Epidermal melanocyte (primary cell): ENCODE measurements around the gene TMEM63C.

Source experiments
- DNase-seq: peaks from one replicate; pipeline ENCODE4 v3.0.0; 2011; ENCODE audit warnings: low spot score; ENCODE audit not compliant: insufficient read length

TMEM63C gene

DNA sequence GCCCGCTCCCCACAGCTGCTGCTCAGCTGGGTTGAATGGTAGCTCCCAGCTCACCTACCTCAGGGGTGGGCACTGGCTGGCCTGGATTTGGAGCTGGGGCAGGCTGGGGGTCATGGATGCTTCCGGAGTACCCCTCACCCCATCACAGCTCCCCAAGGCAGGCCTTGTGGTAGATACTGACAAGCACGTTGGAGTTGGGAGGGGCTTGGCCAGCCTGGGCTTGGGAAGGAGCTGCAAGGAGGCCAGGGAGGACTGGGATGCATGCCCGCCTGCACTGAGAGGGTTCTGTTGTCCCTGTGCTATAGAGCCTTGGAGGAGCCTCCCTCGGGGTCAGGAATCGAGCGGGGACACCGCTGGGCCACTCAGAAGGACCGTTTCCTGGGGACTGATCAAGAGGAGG, 14.2 kb downstream of the TMEM63C start:
- DNase-seq: no peak

DNA sequence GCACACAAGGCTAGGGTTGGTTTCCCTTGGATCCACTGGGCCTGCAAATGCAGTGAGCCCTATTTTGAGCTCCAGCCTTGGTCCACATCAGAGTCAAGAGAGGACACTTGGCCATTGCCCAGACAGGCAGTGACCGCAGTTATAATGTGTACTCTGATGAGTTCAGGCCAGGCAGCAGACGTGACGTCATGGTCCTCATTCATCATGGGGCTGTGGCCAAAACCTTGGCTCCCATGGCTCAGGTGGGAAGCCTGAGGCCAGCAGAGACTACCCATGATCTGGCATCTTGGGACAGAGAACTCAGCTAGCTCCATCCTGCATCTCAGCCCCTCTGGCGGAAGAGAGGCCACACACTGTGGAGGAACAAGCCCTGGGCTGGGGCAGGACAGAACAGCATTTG, 16.4 kb downstream of the TMEM63C start:
- no peak for DNase-seq

DNA sequence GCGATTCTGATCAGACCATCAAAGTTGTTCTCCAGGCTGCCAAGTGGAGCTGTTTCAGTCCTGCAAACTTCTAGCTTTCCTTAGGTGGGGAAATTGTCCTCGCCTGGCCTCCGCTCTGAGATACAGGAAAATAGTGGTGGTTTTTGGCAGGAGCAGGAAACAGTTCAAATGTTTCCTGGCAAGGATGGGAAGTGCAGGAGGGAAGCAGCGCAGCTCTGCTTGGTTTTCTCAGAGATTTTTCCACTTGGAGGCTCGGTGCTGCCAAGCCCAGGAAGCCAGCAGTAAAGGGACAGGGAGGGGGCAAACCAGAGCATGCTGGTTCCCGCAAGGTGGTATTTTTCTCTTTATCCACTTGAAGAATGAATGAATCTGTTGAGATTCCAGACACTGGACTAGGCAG, 17.0 kb downstream of the TMEM63C start:
- no peak for DNase-seq

DNA sequence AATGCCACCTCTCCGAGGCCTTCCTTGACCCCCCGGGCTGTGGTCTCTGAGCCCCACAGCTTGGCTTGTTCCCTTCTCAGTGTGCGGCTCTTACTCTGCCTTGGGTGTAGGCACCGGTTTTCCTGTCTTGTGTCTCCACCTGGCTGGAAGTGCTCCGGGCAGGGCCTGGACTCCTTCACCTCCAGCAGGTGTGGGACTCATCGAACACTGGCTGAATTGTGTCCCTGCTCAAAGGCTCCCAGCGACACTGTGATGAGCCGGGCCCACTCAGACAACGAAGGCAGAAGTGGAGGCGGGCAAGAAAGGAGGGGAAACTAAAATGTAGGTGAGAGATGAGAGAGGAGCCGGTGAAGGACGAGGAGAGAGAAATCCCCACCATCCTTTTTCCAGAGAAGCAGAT, 18.0 kb downstream of the TMEM63C start:
- DNase-seq: no peak

DNA sequence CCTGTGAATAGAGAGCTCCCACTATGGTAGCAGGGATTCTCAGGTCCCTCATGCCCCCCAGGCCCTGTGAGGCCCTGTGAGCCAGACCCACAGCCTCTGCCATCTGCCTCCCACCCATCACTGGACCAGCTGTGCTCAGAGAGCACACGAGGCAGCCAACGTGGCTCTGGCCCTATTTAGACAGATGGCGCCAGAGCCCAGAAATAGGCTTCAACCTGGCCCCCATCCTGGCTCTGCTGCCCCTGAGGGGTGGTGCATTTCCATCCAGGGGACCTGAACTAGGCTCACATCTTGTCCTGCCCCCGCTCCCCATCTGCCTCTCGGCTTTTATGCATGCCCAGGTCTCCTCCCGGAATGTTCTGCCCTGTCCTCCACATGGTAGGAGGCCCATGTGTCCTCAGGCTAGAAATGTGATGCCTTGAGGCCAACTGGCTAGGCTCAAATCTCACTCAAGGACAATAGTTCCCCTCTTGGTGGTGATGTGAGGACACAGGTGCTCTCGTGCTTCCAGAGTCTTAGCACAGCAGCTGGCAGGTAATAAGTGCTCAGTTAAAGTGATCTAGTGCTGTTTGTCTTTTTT, 18.9 kb downstream of the TMEM63C start:
- DNase-seq: no peak

DNA sequence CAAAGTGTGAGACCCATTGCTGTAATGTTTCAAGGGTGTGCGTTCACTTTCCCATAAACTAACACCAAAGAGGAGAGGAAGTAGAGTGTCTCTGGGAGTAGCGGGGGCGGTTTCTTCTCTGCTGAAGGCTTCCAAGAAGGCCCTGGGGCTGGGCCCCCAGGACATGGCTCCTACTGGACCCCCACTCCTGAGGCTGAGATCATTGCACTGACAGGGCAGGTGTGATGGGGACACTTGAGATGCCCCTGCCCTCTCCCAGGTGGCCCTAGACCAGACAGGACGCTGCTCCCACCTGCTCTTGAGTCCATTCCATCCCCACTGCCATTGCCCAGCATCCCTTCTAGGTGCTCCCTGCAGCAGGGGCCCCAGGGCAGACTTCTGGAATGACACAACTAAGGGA, 20.1 kb downstream of the TMEM63C start:
- no peak for DNase-seq

DNA sequence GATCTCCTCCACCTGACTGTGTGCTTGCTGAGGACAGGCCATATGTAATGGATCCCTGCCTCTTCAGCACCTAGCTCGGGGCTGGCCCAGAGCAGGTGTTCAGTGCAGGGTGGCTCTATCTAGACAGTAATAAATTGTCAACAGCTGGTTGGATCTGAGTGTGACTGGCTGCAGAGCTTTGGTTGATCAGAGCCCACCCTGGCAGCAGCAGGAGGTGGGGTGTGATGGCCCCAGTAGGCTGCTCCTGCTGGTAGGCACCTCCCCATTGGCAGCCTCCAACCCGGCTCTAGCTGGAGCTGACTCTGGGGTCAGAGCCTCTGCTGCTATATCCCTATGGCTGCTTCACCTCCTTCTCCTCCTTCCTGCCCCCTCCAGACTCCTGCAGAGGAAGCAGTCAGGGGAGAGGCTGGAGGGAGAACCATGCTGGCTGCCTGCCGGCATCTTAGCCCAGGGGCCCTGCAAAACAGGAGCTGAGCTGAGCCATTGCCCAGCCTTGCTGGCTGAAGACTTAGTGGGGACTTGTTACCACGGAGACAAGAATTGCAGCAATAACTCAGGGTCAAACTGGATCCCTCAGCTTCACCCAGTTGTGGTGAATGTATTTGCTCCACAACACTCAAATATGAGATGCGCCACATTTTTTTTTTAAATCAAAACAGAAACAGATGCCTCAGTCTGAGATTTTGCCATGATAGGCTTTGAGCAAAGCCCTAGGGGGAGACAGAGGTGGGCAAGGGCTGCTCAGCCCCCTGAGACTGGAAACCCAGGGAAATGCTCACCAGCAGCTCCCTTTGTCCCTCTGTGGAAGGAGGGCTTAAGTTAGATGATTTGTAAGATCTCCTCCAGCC, 22.2 kb downstream of the TMEM63C start:
- no peak for DNase-seq

DNA sequence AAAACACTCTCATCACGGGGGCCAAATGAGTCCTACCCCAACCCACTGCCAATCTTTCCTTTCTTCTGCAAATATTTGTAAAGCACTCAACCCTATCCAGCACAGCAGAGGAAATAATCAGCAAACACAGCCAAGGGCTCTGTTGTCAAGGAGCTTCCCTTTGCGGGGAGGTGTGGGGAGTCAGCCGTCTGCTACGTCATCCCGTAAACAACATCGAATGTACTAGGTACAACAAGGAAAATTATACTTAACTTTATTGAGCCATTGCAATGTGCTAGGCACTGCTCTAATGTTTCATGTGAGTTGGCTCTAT, 22.8 kb downstream of the TMEM63C start:
- DNase-seq: no peak

DNA sequence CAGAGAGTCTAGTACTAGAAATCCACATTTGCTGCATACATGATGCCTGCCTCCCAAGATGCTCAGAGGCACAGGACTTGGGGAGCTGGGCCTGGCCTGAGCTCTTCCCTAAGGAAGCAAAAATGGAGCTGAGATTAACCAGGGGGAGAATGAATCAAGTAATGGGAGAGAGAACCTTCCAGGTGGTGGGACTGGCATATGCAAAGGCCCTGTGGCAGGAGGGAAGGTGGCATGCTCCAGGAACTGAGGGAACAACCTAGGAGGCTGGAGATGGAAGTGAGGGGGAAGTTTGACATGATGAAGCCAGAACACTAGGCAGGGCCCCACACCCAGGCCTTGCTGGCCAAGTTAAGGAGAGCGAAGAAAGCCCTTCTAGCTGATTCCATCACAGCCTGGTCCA, 23.3 kb downstream of the TMEM63C start:
- no peak for DNase-seq

DNA sequence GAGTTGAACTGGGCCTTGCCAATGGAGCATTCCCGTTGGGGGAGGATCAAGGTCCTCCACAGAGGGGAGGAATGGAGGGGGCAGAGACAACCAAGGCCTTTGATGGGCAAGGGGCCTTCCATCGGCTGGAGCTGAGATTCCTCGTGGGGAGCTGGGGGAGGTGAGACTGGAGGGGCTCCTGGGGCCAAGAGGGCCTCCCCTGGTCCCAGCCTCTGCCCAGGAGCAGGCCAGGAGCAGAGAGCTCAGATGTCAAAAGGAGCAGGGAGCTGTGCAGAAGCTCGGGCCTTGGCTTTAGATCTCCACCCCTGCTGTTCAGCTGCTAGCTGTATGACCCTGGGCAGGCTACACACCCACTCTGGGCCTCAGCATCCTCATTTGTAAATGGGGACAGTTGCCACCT, 24.0 kb downstream of the TMEM63C start:
- no peak for DNase-seq

DNA sequence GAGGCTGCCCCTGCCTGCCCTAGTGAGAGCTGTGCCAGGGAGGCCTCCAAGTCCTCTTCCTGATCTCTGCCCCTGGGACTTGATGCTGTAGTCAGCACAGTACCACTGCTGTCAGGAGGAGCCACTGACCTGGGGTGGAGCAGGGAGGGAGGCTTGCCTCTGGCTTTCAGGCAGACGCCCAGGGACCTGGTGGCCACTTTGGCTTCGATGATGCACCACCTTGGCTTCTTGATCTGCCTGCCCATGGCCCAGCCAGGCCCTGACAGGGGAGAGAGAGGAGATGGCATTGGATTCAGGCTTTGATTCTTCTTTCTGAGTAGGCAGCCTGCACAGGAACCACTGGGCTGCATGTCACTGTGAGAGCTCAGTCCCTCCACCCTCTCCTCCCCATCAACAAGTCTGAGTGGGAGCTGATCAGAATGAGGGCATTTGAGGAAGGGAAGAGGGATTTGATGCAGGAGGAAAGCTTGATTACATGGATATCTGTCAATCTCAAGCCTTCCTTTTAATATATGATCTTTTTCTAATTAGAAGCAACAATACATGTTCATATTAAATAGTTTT, 24.7 kb downstream of the TMEM63C start:
- DNase-seq: no peak

DNA sequence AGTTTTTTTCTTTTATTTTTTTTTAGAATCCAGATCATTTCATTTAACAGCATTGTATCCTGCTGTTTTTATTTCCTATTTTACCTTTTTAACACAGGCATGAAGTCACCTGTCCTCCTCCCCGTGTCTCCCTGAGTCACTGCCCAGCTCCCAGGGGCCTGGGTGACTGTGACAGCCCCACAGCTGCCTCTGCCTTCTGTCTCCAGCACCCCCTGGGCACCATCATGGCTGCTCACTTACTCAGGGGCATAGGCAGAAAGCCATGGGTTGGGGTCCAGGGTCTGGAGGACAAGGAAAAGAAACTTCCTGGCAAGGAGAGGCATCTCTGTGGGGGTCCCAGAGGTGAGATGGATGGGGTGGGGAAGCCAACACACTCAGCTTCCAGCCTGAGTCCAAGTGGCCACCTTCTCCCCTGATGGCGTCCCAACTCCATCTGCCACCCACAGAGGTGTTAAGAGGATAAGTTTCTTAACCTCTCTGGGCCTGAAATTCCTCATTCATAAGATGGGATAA, 25.3 kb downstream of the TMEM63C start:
- no peak for DNase-seq

DNA sequence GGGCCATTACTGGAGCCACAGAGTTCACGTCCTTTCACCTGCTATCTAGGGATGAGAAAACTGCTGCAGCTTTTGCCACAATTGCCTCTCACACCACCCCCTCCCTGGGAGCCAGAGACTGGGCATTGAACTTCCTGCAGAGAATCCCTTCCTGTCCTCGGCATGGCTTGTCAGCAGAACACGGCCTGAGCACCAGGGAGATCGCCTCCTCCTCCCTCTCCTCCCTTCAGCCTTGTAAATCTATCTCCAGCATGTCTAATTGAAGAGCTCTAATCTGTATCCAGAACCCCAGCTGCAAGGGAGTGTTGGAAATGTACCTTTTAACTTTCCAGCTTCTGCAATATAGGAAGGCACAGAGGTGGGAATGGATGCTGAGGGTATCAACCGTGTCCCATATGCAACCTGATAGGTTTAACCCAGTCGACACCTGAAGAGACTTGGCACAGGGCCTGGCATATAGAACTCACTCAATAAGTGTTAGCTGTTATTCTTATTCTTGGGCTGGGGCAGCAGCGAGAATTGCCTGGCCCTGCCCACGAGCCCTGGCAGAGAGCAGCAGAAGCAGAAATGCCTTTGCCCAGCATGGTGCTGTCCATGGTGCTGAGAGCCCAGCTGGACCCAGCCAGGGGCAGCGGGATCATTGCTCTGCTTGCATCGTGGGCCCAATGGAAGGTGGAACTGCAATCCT, 26.8 kb downstream of the TMEM63C start:
- peak; percentile 81 for DNase-seq

DNA sequence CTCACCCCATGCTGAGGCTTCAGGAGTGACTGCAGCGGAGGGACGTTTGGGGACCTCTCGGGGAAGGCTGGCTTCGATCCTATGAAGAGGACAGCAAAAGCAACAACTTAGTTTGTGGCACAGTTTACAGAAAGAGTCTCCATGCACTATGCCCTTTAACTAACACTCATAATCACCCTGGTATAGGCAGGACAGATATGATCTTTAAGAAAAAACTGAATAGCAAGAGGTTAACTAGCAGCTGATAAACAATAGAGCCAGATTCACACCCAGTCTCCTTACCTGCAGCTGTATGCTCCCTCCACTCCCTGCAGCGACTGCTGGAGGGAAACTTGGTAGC, 27.4 kb downstream of the TMEM63C start:
- no peak for DNase-seq

DNA sequence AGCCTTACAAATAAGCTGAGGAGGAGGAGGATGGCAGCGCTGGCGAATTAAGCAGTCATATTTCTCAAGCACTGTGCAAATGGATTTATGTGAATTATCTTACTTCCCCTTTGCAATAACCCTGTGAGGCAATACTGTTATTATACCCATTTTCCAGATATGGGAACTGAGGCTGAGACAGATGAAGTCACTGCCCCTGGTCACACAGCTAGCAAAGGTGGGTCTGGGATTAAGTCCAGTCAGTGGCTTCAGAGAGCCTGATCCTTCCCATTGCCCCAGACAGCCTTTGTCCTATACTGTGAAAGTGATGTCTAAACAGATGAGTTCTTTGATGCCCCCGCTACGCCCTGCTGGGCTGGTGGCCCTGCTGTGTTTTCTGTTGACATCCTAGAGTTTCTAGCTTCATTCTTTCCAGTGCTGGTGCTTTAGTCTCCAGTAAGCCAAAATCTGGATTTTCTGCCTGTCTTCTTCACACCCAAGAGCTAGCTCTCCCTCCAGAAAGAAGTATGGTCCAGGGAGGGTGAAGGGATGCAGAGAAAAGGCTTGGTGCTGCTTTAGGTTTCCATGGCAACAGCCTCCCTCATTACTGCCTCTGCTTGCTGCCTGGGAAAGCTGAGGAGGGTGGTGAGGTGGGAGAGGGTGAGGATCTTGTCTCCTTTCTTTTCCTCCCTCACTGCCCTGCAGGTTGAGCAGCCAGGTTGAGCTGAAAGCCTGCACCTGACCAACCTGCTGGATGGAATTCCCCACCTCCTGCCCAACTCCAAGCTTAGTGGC, 30.7 kb downstream of the TMEM63C start:
- DNase-seq: no peak

DNA sequence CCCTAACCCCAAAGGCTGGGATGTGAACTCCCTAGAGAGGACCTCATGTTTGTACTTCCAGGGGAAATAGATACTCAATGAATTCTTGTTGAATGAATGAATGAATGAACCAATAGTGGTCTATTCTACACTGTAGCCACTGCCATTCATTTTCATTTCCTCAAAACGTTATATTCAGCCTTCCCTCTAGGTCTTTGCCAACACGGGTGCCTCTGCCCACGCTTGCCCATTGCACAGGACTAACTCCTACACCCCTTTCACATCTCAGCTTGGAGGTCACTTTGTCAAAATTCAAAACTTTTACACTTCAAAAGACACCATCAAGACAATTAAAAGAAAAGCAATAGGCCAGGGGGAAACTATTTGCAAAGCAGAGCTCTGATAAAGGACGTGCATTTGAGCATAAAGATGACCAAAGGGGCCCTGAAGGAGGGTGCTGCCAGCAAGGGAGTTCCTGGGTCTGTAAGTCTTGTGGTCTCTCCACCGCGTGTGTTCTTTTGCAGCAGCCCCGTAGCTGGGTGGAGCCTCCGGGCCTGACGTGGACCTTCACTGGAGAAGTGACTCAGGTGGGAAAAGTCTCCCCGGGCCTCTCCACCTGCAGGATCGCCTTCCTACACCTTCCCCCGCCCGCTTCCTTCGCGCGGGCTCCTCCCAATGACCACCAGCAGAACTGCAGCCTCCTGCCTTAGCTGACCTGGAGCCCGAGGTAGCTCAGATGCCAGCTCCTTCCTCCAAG, 31.5 kb downstream of the TMEM63C start:
- DNase-seq: no peak

DNA sequence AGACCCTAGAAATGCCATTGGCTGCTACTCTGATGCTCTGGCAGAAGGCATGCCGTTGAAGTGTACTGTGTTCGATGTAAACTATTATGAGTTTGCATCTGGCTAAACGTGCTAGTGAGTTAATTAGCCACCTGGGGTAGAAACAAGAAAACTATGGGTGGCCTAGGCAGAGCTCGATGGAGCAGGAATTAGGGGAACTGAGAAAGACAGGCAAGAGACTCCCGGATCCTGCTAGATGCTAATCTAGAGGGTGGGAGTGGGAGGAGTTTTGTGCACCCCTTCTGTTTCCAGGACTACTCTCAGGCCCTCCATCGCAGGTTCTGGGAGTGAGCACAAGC, 32.0 kb downstream of the TMEM63C start:
- DNase-seq: no peak

DNA sequence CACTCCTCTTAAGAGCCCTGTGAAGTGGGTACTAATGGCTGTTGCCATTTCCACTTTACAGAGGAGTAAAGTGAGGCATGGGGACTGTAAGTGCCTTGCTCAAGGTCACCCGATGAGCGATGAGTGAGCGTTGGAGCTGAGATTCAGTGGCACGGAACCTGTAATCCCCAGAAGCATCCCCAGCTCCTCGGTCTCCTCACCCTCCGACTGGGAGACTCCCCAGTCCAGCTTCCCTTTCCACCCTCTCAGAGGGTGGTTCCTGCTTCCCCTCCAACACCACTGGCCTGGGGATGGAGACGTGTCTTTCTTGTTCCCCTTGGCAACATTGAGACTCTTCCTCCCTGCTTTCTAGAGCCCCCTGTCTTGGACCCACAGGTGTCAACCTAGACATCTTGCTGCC, 32.6 kb downstream of the TMEM63C start:
- DNase-seq: no peak

DNA sequence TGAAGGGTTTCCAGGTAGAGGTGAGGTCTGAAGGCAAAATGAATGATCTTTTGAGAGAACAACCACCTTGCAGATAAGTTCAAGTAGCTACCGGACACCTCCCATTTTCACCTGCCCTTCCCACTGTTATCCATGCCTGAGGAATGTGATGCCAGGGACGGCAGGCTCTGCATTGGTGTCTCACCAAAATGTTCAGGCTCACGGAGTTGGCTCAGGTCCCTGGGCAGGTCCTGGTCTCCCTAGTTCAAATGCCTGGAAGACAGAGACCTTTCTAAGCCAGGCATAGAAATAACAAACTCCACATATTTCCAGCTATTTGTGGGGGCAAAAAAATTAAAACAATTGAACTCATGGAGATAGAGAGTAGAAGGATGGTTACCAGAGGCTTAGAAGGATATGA, 36.0 kb downstream of the TMEM63C start:
- DNase-seq: no peak

DNA sequence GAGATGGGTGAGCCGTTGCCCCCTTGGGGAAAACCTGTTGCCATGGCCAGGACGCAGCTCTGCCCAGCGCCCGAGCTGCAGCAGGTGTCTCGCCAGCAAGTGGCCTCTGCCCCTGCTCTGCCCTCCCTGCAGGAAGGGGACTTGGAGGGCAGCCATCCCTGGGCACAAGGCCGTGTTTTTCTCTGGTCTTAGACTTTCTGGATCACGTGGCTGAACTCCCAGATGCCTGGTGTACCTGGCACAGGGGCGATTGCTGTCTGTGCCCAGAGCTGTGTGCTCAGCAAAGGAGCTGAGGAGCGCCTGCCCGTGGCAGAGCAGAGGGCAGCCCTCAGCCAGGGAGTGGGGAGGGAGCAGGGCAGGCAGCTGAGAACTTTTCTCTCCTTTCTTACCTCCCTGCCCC, 38.0 kb downstream of the TMEM63C start:
- no peak for DNase-seq
